NB4 (cell line): ENCODE measurements around the gene CREBBP.

Experiments
- DNase-seq: peaks from one replicate; pipeline ENCODE4 v3.0.0; 2010; ENCODE audit warnings: low read depth
- H3K4me3 ChIP-seq: one replicate; pipeline ENCODE4 v1.5.1; 2011; ENCODE audit warnings: mild to moderate bottlenecking, low read depth, low read length, moderate library complexity
- CTCF ChIP-seq: IDR thresholded peaks from one replicate; pipeline ENCODE4 v1.5.1; 2012; ENCODE audit warnings: low read depth, low read length
- MAX ChIP-seq: IDR thresholded peaks from 2 replicates; pipeline ENCODE4 v1.6.1; 2011; ENCODE audit warnings: low read depth, low read length
- MYC ChIP-seq: IDR thresholded peaks from 2 replicates; pipeline ENCODE4 v1.6.1; 2011; ENCODE audit warnings: low read depth, low read length
- POLR2A ChIP-seq: IDR thresholded peaks from 2 replicates; pipeline ENCODE4 v1.6.1; 2011; ENCODE audit warnings: mild to moderate bottlenecking; ENCODE audit not compliant: insufficient read length; ENCODE audit errors: extremely low read depth

Gene CREBBP

GRCh38 chr16:3876160-3876559 is 4.4 kb downstream of the CREBBP start:
- DNase-seq, result no peak
- no peak overlapping the region for H3K4me3 ChIP-seq
- TF ChIP-seq CTCF, result no peak

GRCh38 chr16:3874794-3875692 is 5.5 kb downstream of the CREBBP start:
- no peak overlapping the region for H3K4me3 ChIP-seq
- DNase-seq, result no peak
- no peak for TF ChIP-seq CTCF
- TF ChIP-seq POLR2A, result no peak
- no peak for TF ChIP-seq MYC
- no peak for TF ChIP-seq MAX

GRCh38 chr16:3874242-3874641 is 6.3 kb downstream of the CREBBP start:
- H3K4me3 ChIP-seq, result no peak overlapping the region
- DNase-seq, result no peak
- TF ChIP-seq MAX, result no peak
- no peak for TF ChIP-seq MYC
- TF ChIP-seq POLR2A, result no peak
- no peak for TF ChIP-seq CTCF

- no peak for DNase-seq
- no peak for TF ChIP-seq CTCF
- H3K4me3 ChIP-seq, result no peak overlapping the region
Measured at GRCh38 chr16:3873482-3874173, 6.9 kb downstream of the CREBBP start.

- no peak for TF ChIP-seq MYC
- TF ChIP-seq POLR2A, result no peak
- TF ChIP-seq MAX, result no peak
- no peak for TF ChIP-seq CTCF
- H3K4me3 ChIP-seq, result no peak overlapping the region
- DNase-seq, result no peak
Measured at GRCh38 chr16:3872216-3872895, 8.2 kb downstream of the CREBBP start.
